GM21528 (cell line): ENCODE data around the gene RTEL1.
"Not testable (repeated sequence)": the region's sequence is repeated elsewhere in the genome, so short reads cannot be mapped to it uniquely, and the experiment has no call there.

Source experiments
- ATAC-seq: cut with Tn5 transposase; IDR thresholded peaks from one replicate; pipeline ENCODE4 v1.9.1; 2021; ENCODE audit warnings: mild to moderate bottlenecking, moderate library complexity; ENCODE audit not compliant: unreplicated experiment, low FRiP score

Gene RTEL1

DNA sequence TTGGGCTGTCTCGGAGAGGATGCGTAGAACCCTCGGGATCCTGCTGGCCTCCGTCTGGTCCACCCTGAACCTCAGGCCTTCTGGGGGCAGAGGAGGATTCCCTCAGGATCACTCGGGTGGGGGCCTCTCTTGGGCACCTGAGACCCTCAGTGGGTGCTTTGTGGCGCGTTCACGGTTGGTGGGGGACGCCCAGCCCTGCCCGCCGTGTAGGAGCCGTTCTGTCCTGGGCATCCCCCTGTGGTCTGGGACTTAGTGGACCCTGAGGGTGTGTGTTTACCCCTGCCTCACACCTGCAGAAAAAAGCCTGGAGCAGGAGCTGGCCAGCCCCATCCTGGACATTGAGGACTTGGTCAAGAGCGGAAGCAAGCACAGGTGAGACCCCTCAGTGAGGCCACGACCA is 7.6 kb downstream of the RTEL1 start:
- ATAC-seq: no peak

DNA sequence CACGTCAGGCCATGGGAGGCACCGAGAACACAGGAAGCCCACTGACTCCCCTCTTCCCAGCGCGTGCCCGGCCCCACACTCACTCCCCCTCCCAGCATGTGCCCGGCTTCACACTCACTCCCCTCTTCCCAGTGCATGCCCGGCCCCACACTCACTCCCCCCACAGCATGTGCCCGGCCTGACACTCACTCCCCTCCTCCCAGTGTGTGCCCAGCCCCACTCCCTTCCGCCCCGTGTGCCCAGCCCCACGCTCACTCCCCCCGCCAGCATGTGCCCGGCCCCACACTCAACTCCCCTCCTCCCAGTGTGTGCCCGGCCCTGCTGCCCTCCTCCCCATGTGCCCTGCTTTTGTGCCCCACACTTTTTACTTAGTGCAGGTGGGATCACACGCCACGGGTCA is 9.7 kb downstream of the RTEL1 start:
- no peak for ATAC-seq

DNA sequence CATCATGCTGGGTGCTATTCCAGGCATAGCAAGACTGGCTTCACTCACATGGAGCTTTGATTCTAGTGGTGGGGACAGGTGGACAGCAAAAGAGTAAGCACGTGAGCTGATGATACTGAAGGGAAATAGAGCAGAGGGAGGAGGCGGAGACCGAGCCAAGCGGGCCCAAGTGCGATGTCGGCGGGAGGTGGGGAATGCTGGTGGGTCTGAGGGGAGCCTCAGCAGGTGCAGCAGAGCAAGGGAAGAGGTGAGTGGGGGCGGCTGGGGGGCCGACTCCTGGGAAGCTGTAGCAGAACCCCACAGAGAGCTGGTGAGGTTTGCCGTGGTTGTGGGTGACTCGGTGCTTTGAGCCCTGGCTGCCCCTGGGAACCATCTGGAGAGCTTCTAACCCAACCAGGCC is 10.2 kb downstream of the RTEL1 start:
- ATAC-seq: no peak

DNA sequence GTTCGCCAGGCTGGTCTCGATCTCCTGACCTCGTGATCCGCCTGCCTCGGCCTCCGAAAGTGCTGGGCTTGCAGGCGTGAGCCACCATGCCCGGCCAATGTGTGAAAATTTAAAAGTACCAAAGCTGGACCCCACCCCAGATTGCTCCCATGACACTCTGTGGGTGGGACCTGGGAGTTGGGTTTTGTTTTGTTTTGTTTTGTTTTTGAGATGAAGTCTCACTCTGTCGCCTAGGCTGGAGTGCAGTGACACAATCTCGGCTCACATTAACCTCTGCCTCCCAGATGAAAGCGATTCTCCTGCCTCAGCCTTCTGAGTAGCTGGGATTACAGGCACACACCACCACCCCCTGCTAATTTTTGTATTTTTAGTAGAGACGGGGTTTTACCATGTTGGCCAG is 13.6 kb downstream of the RTEL1 start:
- ATAC-seq: not testable (repeated sequence)

DNA sequence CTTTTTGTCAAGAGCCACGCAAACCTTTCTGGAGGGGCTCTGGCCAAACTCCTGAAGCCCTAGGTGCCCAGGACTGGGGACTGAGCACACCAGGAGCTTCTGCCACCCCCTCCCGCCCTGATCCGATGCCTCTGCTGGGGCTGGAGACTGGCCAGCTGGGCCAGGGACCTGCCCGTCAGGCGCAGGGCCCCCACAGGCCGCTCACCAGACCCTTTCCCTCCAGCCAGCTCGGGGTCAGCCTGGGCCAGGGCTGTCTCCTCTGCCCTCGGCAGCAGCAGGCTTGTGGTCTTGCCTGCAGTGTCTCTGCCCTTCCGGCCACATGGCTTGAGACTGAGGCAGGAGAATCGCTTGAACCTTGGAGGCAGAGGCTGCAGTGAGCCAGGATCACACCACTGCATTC is 14.6 kb downstream of the RTEL1 start:
- ATAC-seq: no peak

DNA sequence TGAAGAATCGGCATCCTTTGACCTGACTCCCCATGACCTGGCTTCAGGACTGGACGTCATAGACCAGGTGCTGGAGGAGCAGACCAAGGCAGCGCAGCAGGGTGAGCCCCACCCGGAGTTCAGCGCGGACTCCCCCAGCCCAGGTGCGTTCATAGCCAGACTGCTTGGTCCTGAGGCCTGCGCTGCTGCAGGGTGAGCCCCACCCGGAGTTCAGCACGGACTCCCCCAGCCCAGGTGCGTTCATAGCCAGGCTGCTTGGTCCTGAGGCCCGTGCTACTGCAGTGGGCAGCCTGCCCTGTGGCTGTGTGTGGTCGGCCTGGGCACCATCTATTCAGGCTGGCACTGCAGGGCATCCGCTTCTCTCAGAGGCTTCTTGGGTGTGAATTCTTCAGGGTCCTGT is 15.8 kb downstream of the RTEL1 start:
- ATAC-seq: no peak

DNA sequence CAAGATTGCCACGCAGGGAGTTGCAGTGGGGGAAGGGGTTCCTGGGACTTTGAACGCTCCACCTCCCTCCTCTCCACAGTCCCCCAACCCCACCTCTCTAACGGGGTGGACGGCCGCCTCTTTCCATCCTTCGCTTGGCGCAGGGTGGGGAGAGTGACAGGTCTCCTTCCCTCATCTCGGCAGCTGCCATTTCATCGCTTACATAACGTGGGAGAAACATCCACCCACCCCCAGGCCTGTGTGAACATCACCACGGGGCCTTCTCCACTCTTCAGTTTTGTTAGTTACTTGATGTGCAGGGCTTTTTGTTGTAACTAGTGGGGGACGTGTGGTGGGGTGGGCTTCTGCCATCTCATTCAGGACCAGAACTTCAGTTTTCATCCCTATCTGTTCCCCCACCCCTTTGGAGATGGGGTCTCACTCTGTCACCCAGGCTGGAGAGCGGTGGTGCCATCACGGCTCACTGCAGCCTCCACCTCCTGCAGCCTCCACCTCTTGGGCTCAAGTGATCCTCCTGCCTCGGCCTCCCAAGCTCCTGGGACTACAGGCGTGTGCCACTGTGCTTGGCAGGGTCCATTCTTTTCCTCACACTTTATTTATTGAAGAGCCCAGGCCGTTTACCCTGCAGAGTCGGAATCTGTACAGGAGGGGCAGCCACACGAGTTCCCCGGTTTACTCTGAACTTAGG is 17.7 kb downstream of the RTEL1 start:
- no peak for ATAC-seq

DNA sequence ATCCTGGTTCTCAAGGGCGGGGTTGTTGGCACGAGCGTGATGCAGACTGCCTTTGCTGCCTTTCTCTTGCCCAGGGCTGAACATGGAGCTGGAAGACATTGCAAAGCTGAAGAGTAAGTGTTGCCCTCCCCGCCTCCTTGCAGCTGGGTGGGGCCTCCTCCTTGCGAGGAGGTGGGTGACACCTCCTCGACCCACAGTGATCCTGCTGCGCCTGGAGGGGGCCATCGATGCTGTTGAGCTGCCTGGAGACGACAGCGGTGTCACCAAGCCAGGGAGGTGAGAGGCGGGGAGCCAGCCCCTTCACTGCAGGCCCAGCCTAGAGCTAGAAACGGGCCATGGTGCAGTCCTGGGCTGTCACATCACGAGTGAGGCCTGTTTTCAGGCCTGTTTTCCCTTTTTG is 20.0 kb downstream of the RTEL1 start:
- ATAC-seq: no peak

DNA sequence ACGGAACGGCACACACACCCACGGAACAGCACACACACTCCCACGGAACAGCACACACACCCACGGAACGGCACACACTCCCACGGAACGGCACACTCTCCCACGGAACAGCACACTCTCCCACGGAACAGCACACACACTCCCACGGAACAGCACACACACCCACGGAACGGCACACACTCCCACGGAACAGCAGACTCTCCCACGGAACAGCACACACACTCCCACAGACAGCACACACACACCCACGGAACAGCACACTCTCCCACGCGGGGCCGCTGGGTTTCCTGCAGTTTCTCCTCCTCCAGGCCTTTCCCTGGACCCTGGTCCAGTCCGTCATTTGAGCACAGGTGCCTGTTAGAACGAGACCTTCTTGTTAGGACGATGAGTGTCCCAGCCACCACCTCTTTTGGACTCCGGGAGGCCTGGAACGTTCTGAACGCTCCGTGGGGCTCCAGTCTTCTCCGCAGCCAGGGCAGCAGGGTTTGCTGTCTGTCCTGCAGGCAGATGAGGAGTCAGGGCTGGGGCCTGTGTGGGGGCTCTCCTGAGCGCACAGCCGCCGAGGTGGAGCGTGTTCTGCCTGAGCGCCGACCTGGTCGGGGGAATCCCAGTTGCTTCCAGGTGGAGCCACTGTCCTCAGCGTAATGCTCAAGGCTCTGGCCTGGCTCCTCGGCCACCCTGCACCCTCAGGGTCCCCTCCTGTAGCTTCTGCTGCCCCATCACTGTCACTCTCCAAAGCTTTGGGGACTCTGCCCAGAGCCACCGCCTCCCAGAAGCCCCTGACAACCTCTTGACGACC is 20.8 kb downstream of the RTEL1 start:
- ATAC-seq: no peak

DNA sequence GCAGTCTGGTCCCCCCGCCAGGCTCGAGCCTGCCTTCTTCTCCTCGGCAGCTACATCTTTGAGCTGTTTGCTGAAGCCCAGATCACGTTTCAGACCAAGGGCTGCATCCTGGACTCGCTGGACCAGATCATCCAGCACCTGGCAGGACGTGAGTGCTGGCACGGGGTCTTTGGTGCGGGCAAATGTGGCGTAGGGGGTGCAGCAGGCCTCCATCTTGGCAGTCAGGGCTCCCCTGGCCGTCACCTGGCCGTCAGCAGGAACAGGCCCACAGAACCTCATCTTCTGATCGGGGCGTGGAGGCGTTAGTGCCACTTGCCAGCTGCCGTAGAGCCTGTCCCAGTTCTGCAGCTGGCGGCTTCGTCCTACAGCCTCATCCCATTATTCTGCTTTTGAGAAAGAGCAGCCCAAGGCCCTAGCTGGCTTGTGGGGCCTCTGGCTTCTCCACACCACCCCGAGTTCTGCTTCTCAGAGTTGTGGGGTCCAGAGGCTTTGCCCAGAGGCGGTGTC is 21.7 kb downstream of the RTEL1 start:
- ATAC-seq: no peak

DNA sequence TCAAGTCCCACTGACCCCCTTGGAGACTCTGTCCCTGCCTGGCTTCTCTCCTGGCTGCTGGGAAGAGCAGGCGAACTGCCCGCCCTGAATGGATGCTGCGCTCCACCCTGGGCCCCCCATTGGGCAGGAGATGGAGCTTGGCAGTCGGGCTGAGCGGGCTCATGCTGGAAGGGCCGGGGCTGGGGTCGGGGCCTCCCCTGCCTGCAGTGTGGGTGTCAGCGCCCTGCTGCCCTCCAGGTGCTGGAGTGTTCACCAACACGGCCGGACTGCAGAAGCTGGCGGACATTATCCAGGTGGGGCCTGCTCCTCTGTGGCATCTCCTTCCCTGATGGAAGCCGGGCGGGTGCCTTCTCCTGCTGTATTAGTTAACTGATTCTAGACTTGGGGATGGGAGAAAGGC is 22.3 kb downstream of the RTEL1 start:
- no peak for ATAC-seq

DNA sequence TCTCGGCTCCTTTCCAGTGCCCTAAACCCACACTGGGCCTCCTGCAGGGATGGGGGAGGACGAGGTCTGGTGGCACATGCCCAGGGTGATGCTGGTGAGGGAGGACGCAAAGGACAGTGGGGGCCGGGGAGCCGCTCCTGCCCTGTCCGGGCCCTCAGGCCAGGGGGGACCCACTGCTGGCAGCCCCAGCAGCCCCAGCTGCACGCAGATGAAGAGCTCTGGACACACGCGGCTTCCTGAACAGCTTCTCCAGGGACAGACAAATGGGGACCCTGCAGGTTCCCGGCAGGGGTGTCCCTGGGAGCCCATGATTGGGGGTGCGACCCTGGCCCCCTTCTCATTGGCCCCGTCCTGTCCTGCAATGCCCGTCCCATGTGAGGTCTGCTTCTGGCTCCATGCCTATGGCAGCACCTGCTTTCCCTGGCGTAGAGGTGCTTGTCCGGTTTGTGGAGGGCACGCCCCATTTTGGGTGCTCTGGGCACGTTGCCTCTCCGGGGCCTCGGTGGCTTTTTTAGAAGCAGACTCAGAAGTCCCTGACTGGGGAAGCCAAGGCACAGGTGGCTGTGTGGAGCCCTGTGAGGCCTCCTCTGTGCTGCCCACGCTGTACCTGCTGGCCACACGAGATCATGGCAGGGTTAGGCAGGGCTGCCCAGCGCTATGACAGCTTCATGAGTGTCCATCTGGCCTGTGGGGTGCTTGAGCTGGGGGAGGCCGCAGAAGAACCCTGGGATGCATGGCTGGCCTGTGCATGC is 22.9 kb downstream of the RTEL1 start:
- no peak for ATAC-seq

DNA sequence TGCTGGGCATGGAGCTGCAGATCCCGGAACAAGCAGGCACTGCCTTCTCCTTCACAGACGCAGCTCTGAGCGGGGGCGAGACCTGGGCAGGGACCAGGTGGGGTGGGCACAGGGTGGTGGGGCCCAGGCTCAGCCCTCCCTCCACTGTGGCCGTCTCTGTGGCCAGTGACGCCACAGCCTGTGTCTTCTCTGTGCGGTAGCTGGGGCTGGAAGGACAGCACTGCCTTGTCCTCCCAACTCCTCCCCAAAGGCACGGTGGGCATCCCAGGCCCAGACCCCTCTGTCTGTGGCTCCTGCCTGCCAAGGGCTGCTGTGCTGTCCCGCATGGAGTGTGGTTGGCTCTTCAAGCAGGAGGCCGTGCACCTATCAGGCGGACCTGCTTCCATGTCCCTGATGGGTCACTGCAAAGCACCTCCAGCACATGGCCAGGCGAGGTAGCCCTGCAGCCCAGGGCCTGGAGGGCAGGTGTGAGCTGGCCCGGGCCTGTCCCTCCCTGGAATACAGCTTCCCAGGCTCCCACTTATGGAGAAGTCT is 23.6 kb downstream of the RTEL1 start:
- no peak for ATAC-seq

DNA sequence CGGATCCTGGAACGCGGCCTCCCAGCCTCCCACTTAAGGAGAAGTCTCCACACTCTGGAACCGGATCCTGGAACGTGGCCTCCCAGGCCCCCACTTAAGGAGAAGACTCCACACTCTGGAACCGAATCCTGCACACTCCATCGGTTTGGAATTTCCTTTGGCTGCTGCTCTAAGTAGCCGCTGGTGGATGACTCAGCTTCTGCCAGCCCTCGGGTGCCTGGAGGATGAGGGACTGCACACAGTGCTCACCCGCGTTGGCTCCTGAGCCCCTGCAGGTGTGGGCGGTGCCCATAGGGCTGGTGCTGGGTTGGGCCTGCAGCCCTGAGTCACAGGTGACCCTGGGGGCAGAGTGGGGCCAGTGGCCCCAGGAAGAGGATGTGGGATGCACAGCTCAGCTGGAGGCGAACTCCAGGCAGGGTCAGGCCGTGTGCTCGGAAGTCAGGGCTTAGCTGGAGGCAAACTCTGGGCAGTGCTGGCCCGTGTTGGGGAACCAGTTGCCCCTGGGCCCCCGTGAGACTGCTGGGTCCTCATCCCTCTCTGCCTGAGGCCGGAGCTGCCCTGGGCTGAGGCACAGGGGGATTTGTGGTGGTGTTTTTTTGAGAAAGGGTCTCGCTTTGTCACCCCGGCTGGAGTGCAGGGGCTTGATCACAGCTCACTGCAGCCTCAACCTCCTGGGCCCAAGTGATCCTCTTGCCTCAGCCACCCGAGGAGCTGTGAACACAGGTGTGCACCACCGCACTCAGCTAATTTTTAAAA is 24.4 kb downstream of the RTEL1 start:
- no peak for ATAC-seq

DNA sequence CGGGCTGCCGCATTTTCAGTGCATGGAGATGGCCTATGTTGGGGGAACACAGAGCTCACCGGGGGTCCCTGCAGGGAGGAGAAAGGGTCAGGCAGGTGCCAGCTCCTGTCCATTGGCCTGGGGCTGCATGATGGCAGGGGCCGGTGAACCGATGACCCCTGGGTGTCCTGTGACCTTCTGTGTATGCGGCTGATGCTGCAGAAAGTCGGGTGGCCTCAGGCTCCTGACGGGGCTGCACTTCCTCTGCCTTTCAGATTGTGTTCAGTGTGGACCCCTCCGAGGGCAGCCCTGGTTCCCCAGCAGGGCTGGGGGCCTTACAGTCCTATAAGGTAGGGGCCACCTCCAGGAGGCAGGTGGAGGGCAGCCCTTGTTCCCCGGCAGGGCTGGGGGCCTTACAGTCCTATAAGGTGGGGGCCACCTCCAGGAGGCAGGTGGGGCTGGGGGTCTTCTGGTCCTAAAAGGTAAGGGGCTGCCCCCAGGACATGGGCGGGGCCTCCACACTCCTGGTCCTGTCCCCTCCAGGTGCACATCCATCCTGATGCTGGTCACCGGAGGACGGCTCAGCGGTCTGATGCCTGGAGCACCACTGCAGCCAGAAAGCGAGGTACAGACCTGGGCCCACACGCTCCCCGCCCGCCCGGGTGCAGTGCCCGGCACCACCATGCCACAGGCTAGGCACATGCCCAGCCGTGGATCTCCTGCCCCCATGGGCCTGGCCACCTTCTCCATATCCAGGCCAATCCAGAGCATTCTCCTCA is 27.3 kb downstream of the RTEL1 start:
- no peak for ATAC-seq

DNA sequence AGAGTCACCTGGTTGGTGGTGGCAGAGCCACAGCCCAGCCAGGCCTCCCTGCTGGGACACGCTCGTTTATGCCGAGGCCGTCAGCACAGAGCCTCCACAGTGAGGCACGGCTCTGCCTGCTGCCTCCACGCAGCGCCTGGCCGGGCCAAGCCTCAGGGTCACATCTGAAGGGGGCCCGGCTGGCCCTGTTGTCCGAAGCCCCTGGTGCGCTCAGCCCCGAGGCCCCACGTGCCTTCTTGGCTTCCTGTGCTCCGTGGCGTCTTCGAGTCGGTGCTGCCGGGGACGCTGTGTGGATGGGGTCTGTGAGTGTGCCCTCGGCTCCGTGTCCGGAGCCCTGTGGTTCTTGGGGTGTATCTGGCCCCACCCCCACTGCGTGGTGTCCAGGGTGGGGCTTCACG is 28.0 kb downstream of the RTEL1 start:
- no peak for ATAC-seq

DNA sequence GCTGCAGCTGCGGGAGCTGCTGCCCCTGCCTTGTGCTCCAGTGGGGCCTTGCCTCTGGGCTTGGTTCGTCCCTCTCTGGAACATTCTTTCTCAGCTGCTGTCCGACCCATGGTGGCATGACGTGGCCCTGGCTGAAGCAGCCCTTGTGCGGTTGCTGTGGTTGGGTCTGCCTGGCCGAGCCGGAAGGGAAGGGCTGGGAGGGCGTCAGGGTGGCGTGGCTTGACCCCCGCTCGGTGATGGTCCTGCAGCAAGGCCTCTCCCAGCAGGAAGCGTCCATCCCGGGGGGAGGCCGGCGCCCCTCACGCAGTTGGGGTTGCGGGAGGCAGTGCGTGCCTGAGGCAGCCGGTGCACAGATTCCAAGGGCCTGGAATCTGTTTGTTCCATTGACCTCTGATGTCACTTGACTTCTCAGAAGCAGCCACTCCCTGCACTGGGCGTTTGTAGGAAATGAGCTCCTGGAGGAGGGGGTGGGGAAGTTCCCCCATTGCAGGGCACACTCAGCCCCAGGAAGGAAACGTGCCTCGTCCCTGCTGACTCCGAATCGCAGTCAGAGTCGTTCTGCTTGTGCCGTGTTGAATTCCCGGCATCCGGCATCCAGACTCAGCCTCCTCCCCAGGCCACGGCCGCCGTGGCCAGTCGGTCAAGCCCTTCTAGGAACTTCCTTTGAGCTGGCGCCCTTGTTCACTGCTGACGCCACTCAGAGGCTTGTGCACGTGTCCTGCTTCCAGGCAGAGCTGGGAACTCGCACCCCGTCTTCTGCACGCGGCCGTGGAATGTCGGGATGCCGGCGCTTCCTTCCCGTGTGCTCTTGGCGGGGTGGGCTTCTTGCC is 28.6 kb downstream of the RTEL1 start:
- no peak for ATAC-seq

DNA sequence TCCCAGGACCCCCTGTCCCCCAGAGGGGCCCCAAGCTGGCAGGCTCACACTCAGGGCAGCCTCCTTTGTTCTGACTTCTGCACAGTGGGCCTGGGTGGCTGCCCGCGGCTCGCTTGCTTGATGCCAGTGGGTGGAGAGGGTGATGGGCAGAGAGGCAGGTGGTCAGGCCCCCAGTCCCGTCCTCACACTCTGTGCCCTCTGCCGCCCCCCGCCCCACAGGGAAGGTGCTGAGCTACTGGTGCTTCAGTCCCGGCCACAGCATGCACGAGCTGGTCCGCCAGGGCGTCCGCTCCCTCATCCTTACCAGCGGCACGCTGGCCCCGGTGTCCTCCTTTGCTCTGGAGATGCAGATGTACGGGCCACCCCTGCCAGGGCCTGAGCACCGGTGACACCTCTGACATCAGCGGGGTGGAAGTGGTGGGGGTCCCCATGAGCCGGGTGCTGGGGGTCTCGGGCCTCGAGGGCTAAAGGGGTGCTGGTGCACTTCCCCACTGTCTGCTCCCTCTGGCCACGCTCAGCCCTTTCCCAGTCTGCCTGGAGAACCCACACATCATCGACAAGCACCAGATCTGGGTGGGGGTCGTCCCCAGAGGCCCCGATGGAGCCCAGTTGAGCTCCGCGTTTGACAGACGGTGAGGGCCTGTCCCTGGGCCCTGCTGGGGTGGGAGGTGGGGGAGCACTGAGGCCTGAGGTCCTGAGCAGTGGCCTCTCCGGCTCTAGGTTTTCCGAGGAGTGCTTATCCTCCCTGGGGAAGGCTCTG is 29.5 kb downstream of the RTEL1 start:
- no peak for ATAC-seq
